Prostate gland (tissue), 2 donors: Measurements from ENCODE around the gene KCNK13.

Experiments
- POLR2A ChIP-seq: fragments of 450-650 bp; IDR thresholded peaks from one replicate; pipeline ENCODE4 v1.6.1; 2016; ENCODE audit warnings: antibody characterized with exemption, mild to moderate bottlenecking
- TF ChIP-seq, protein P1 (sequence below), 4 experiments: fragments of 200-600 bp in 2 of 4; fragments of 450-650 bp in 2 of 4; sonication (generic) in 2 of 4; IDR thresholded peaks; 1 replicate in 3 of 4; 2 replicates in 1 of 4; pipeline ENCODE4 v1.5.1; 2016 to 2019; ENCODE audit warnings: antibody characterized with exemption in 4 of 4, mild to moderate bottlenecking in 2 of 4, moderate library complexity in 2 of 4

GRCh38 chr14:90184571-90185266 lies 122.9 kb downstream of the KCNK13 start:
- TF ChIP-seq POLR2A = no peak
- TF ChIP-seq, protein P1, sequence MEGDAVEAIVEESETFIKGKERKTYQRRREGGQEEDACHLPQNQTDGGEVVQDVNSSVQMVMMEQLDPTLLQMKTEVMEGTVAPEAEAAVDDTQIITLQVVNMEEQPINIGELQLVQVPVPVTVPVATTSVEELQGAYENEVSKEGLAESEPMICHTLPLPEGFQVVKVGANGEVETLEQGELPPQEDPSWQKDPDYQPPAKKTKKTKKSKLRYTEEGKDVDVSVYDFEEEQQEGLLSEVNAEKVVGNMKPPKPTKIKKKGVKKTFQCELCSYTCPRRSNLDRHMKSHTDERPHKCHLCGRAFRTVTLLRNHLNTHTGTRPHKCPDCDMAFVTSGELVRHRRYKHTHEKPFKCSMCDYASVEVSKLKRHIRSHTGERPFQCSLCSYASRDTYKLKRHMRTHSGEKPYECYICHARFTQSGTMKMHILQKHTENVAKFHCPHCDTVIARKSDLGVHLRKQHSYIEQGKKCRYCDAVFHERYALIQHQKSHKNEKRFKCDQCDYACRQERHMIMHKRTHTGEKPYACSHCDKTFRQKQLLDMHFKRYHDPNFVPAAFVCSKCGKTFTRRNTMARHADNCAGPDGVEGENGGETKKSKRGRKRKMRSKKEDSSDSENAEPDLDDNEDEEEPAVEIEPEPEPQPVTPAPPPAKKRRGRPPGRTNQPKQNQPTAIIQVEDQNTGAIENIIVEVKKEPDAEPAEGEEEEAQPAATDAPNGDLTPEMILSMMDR (IDR thresholded peaks at IDR 0.05) = no peak
